T-helper 17 cell (primary cell): ENCODE results near the gene SUFU. TPM values are rescaled to one million over a fixed set of nuclear protein-coding genes. Genes with fewer than 3 reads are reported as not detected.

Source experiments
- ATAC-seq: fragments of 150-1000 bp; cut with Tn5 transposase; 2 replicates; pipeline ENCODE4 v1.10.0; 2021; ENCODE audit warnings: mild to moderate bottlenecking, moderate library complexity
- DNase-seq, 3 donors: peaks; one replicate each; pipeline versions ENCODE4 v3.0.0 to v3.0.0-alpha.2; 2020 to 2021
- H3K9me3 ChIP-seq: one replicate; pipeline ENCODE4 v1.7.0; 2013; ENCODE audit warnings: low read length, mild to moderate bottlenecking; ENCODE audit not compliant: control insufficient read depth, poor library complexity, severe bottlenecking
- H3K27ac Mint-ChIP-seq: one replicate; pipeline ENCODE4 v1.8.0; 2022; ENCODE audit warnings: mild to moderate bottlenecking, moderate library complexity, mixed read lengths
- H3K27me3 Mint-ChIP-seq: one replicate; pipeline ENCODE4 v1.8.0; 2022; ENCODE audit warnings: mixed read lengths
- H3K36me3 Mint-ChIP-seq: one replicate; pipeline ENCODE4 v1.8.0; 2022; ENCODE audit warnings: low read depth, mixed read lengths
- H3K4me1 Mint-ChIP-seq: one replicate; pipeline ENCODE4 v1.8.0; 2022; ENCODE audit warnings: mild to moderate bottlenecking, mixed read lengths
- H3K4me3 Mint-ChIP-seq: one replicate; pipeline ENCODE4 v1.8.0; 2022; ENCODE audit warnings: mild to moderate bottlenecking, moderate library complexity, mixed read lengths
- total RNA-seq, 4 donors: library from RNA in 2 of 4; stranded (reverse) in 2 of 4; gene quantifications; one replicate each; pipeline ENCODE4 v1.2.3 and lab custom pipeline; 2022 to 2026

Gene SUFU
- total RNA-seq, 2 donors from 2014 or later, result 14.4 to 16.4 TPM

DNA sequence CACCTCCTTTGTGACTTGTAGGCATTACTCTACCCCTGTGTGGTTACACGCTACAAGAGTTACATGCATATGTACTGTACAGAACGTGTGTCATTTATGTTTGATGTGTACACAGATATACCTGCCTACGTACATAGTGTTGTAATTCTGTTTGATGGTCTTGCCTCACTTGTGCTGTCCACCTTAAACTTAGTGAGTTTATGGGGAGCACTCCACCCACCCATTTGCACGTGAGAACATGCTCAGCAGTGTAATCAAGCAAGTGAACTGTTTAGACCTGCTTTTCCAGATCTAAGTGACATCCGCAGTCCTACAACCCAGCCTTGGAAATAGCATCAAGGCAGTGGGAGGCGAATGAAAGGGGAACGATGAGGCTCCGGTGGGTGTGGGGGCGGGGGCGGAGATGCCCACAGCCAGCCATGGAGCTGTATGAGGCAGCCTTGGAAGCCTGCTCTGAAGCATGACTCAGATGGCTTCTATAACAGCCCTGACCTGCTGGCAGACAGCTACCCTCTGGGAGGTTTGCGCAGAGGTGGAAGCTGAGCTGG lies 52.1 kb downstream of the SUFU start:
- Mint-ChIP-seq H3K4me1 (peaks cover 19% of the 10 kb centered on the region), H3K27me3 (no peaks in the 10 kb centered on the region), H3K27ac (peak overlapping the region; percentile 63), H3K4me3 (no peak overlapping the region), H3K36me3 (peaks cover 2% of the 10 kb centered on the region)
- no peak for ATAC-seq
- DNase-seq, result no peak
- H3K9me3 ChIP-seq, result no peaks in the 10 kb centered on the region

GRCh38 chr10:102557569-102557968 lies 53.8 kb downstream of the SUFU start:
- ATAC-seq (no peak), DNase-seq (no peak)
- Mint-ChIP-seq H3K4me3 (no peak overlapping the region), H3K4me1 (peaks cover 16% of the 10 kb centered on the region), H3K36me3 (peaks cover 2% of the 10 kb centered on the region), H3K27ac (no peak overlapping the region), H3K27me3 (no peaks in the 10 kb centered on the region)
- no peaks in the 10 kb centered on the region for H3K9me3 ChIP-seq

DNA sequence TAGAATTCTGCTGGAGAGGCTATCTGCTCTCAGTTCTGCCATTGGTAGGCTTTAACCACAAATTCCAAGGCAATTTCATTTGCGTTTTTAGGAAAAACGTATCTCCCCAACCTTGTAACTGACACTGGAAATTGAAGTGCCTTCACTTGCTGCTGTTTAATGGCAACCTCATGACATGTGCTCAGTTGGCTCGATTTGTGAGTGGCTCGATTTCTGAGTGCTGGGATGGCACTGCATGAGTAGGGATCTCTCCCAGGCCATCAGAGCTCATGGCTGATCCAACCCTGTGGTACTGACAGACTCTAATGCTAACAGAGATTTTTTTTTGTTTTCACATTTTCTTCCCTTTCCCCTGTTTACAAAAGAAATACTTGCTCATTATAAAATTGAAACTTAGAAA lies 56.0 kb downstream of the SUFU start:
- H3K9me3 ChIP-seq, result no peaks in the 10 kb centered on the region
- H3K27me3 Mint-ChIP-seq, result no peaks in the 10 kb centered on the region
- H3K36me3 Mint-ChIP-seq, result no peaks in the 10 kb centered on the region
- ATAC-seq (no peak), DNase-seq (no peak)
- H3K4me3 Mint-ChIP-seq, result no peak overlapping the region
- peaks cover 22% of the 10 kb centered on the region for H3K4me1 Mint-ChIP-seq
- H3K27ac Mint-ChIP-seq, result no peak overlapping the region

GRCh38 chr10:102564209-102564834 lies 60.5 kb downstream of the SUFU start:
- no peaks in the 10 kb centered on the region for H3K9me3 ChIP-seq
- ATAC-seq (no peak), DNase-seq (no peak)
- no peaks in the 10 kb centered on the region for H3K27me3 Mint-ChIP-seq
- H3K27ac Mint-ChIP-seq, result peak overlapping the region; percentile 16
- no peaks in the 10 kb centered on the region for H3K36me3 Mint-ChIP-seq
- H3K4me1 Mint-ChIP-seq, result peaks cover 16% of the 10 kb centered on the region
- no peak overlapping the region for H3K4me3 Mint-ChIP-seq

- DNase-seq (no peak), ATAC-seq (no peak)
- H3K4me1 Mint-ChIP-seq, result peaks cover 14% of the 10 kb centered on the region
- H3K36me3 Mint-ChIP-seq, result no peaks in the 10 kb centered on the region
- H3K4me3 Mint-ChIP-seq, result no peak overlapping the region
- H3K27ac Mint-ChIP-seq, result no peak overlapping the region
- H3K9me3 ChIP-seq, result no peaks in the 10 kb centered on the region
- H3K27me3 Mint-ChIP-seq, result no peaks in the 10 kb centered on the region
Measured at GRCh38 chr10:102565793-102566192, 62.0 kb downstream of the SUFU start.

DNA sequence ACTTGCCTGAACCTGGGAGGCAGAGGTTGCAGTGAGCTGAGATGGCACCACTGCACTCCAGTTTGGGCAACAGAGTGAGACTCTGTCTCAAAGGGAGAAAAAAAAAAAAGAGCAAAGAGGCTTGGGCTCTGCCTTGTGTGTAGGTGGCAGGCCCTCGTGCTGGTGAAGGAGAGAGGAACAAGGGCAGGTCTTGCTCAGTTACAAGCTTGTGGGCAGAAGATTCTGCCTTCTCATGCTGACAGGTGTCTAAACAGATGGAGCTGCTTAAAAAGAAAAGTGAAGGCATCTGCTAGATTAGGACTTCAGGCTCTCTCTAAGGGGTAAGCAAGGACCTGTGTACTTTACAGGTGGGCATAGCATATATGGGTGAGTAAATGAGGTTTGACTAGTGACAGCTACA lies 75.0 kb downstream of the SUFU start:
- no peak for DNase-seq
- H3K27ac Mint-ChIP-seq, result peak overlapping the region; percentile 76
- no peaks in the 10 kb centered on the region for H3K9me3 ChIP-seq
- H3K27me3 Mint-ChIP-seq, result no peaks in the 10 kb centered on the region
- peaks cover 26% of the 10 kb centered on the region for H3K4me1 Mint-ChIP-seq
- no peak for ATAC-seq
- H3K36me3 Mint-ChIP-seq, result peaks cover 2% of the 10 kb centered on the region
- no peak overlapping the region for H3K4me3 Mint-ChIP-seq

GRCh38 chr10:102579328-102579727 lies 75.6 kb downstream of the SUFU start:
- Mint-ChIP-seq H3K4me3 (no peak overlapping the region), H3K27ac (peak overlapping the region; percentile 76), H3K4me1 (peaks cover 27% of the 10 kb centered on the region), H3K27me3 (no peaks in the 10 kb centered on the region), H3K36me3 (peaks cover 2% of the 10 kb centered on the region)
- H3K9me3 ChIP-seq, result no peaks in the 10 kb centered on the region
- DNase-seq (no peak), ATAC-seq (no peak)

DNA sequence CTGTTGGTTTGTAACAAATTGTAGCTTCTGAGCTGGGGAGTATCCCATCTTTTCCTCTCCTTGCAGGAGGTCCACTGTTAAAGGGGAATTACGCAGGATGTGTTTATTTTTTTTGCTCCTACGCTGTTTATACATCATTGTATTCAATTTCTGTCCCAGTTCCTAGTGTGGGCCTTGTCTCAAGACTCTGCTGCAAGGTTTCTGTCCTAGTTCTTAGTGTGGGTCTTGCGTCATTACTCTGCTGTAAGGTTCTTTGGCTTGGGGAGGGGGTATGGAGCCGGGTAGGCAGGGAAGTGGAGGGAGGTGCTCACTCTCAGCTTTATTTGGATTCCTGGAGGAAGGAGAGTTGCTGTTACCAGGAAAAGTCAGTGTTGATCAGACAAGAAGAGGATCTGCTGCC lies 76.5 kb downstream of the SUFU start:
- H3K36me3 Mint-ChIP-seq, result peaks cover 2% of the 10 kb centered on the region
- H3K9me3 ChIP-seq, result no peaks in the 10 kb centered on the region
- no peaks in the 10 kb centered on the region for H3K27me3 Mint-ChIP-seq
- no peak overlapping the region for H3K4me3 Mint-ChIP-seq
- ATAC-seq, result no peak
- peaks cover 27% of the 10 kb centered on the region for H3K4me1 Mint-ChIP-seq
- no peak for DNase-seq
- H3K27ac Mint-ChIP-seq, result peak overlapping the region; percentile 76

DNA sequence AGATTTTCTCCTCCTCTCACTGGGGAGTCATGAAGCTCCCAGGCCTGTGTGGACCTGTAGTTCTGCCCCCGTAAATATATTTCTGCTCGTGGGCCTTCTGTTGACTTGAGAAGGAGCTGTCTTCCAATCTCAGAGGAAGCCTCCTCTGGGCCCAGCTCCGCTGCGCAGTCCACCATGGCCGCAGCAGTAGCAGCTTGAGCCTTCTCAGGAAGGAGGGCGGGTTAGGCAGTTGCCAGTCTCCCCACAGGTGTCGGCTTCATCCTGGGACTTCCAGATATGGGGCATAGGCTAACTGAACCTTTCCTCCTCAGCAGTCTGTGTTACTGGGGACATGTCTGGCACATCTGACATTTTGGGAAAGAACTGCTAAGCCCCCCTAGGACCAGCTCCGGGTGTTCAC lies 77.6 kb downstream of the SUFU start:
- Mint-ChIP-seq H3K4me3 (no peak overlapping the region), H3K27ac (peak overlapping the region; percentile 76), H3K4me1 (peaks cover 27% of the 10 kb centered on the region), H3K36me3 (peaks cover 2% of the 10 kb centered on the region), H3K27me3 (no peaks in the 10 kb centered on the region)
- DNase-seq (no peak), ATAC-seq (no peak)
- no peaks in the 10 kb centered on the region for H3K9me3 ChIP-seq

DNA sequence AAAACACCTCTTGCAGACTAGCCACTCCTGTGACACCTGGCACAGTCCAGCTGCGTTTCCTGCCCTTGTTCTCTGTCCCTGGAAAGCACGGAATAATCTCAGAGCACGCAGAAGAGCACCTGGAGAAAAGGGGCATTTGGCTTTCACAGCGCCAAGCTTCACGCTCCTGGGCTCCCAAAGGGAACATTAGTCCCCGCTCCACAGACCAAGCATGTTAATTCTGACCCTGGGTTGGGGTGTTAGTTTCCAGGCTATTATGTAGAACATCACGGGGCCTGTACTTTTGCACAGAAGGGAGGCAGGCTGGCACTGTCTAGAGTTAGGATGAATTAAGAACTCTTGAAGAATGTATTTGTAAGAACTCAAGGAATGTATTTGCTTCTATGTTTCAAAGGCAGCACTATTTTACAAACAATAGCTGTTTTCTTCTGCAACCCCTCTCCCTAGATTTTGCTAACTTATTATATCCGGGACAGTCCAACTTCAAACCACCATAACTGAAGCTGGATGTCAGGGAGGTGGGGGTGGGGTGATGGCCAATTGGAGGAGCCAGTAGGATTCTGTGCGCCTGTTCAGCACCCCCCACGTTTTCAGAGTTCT lies 78.3 kb downstream of the SUFU start:
- no peak overlapping the region for H3K4me3 Mint-ChIP-seq
- ATAC-seq (no peak), DNase-seq (no peak)
- H3K27ac Mint-ChIP-seq, result no peak overlapping the region
- peaks cover 2% of the 10 kb centered on the region for H3K36me3 Mint-ChIP-seq
- peaks cover 27% of the 10 kb centered on the region for H3K4me1 Mint-ChIP-seq
- no peaks in the 10 kb centered on the region for H3K9me3 ChIP-seq
- no peaks in the 10 kb centered on the region for H3K27me3 Mint-ChIP-seq

GRCh38 chr10:102583435-102584417 lies 80.0 kb downstream of the SUFU start:
- peak; percentile 97 for ATAC-seq
- DNase-seq, result peak; percentile 49 to 78 (median 59)
- Mint-ChIP-seq H3K4me3 (no peak overlapping the region), H3K4me1 (peaks cover 23% of the 10 kb centered on the region), H3K27me3 (no peaks in the 10 kb centered on the region), H3K27ac (no peak overlapping the region), H3K36me3 (peaks cover 2% of the 10 kb centered on the region)
- H3K9me3 ChIP-seq, result no peaks in the 10 kb centered on the region

DNA sequence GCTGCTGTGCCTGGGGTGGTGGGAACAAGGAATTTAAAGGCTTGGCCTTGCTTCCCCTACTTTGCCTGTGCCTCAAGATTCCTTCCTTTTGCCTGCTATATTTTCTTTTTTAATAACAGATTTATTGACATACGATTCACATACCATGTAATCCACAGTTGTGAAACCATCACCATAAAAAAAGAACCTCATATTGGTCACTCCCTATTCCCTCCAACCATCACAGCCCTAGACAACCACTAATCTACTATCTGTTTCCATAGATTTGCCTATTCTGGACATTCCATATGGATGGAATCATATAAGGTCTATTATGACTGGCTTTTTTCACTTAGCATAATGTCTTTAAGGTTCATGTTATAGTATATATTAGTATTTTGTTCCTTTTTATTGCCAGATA lies 81.3 kb downstream of the SUFU start:
- Mint-ChIP-seq H3K4me3 (no peak overlapping the region), H3K27ac (no peak overlapping the region), H3K4me1 (peaks cover 11% of the 10 kb centered on the region), H3K36me3 (peaks cover 2% of the 10 kb centered on the region), H3K27me3 (no peaks in the 10 kb centered on the region)
- no peaks in the 10 kb centered on the region for H3K9me3 ChIP-seq
- DNase-seq (no peak), ATAC-seq (no peak)

GRCh38 chr10:102586858-102587257 lies 83.1 kb downstream of the SUFU start:
- ATAC-seq, result no peak
- Mint-ChIP-seq H3K36me3 (no peaks in the 10 kb centered on the region), H3K27me3 (no peaks in the 10 kb centered on the region), H3K27ac (peak overlapping the region; percentile 6), H3K4me1 (peaks cover 3% of the 10 kb centered on the region), H3K4me3 (no peak overlapping the region)
- H3K9me3 ChIP-seq, result no peaks in the 10 kb centered on the region
- DNase-seq, result no peak
